H9 (cell line): ENCODE measurements around the gene KSR1. TPM values are rescaled to one million over a fixed set of nuclear protein-coding genes. Genes with fewer than 3 reads are reported as not detected.

ENCODE experiments used
- DNase-seq: peaks from one replicate; pipeline ENCODE4 v3.0.0-alpha.2; 2017
- H2AFZ ChIP-seq: one replicate; pipeline ENCODE4 v1.6.1; 2013; ENCODE audit warnings: mild to moderate bottlenecking, low read length, control low read depth, moderate library complexity
- H2AK5ac ChIP-seq: 2 replicates; pipeline ENCODE4 v1.6.1; 2013; ENCODE audit warnings: low read length, control low read depth, mixed read lengths; ENCODE audit not compliant: insufficient read length
- H2BK120ac ChIP-seq: one replicate; pipeline ENCODE4 v1.6.1; 2013; ENCODE audit warnings: low read depth, mild to moderate bottlenecking, low read length, control low read depth, inconsistent platforms; ENCODE audit not compliant: poor library complexity, severe bottlenecking
- H2BK12ac ChIP-seq: 2 replicates; pipeline ENCODE4 v1.6.1; 2013; ENCODE audit warnings: low read length, control low read depth, mixed read lengths, low read depth; ENCODE audit not compliant: insufficient read length
- H2BK15ac ChIP-seq: 2 replicates; pipeline ENCODE4 v1.6.1; 2013; ENCODE audit warnings: low read depth, low read length, control low read depth
- H2BK20ac ChIP-seq: one replicate; pipeline ENCODE4 v1.6.1; 2013; ENCODE audit warnings: low read depth, mild to moderate bottlenecking, low read length, control low read depth, inconsistent platforms; ENCODE audit not compliant: poor library complexity, severe bottlenecking
- H2BK5ac ChIP-seq: 2 replicates; pipeline ENCODE4 v1.6.1; 2013; ENCODE audit warnings: low read length, control low read depth, mixed read lengths; ENCODE audit not compliant: insufficient read length
- H3K14ac ChIP-seq: 2 replicates; pipeline ENCODE4 v1.6.1; 2013; ENCODE audit warnings: low read length, control low read depth; ENCODE audit not compliant: insufficient read depth
- H3K18ac ChIP-seq: 2 replicates; pipeline ENCODE4 v1.6.1; 2013; ENCODE audit warnings: low read depth, mild to moderate bottlenecking, mixed read lengths, low read length, control low read depth; ENCODE audit not compliant: insufficient read length
- H3K23ac ChIP-seq: 2 replicates; pipeline ENCODE4 v1.6.1; 2013; ENCODE audit warnings: low read length, control low read depth, mixed read lengths, low read depth; ENCODE audit not compliant: insufficient read length
- H3K23me2 ChIP-seq: 2 replicates; pipeline ENCODE4 v1.6.1; 2013; ENCODE audit warnings: low read depth, mild to moderate bottlenecking, mixed read lengths, low read length, control low read depth; ENCODE audit not compliant: insufficient read length, poor library complexity, severe bottlenecking
- H3K27ac ChIP-seq: 2 replicates; pipeline ENCODE4 v1.5.1; 2013; ENCODE audit warnings: low read length, control low read depth, mixed read lengths, low read depth; ENCODE audit not compliant: insufficient read length
- H3K27me3 ChIP-seq: 2 replicates; pipeline ENCODE4 v1.6.1; 2013; ENCODE audit warnings: low read length, control low read depth, inconsistent platforms; ENCODE audit not compliant: insufficient read depth
- H3K4ac ChIP-seq: 2 replicates; pipeline ENCODE4 v1.6.1; 2013; ENCODE audit warnings: low read depth, mild to moderate bottlenecking, control low read depth, inconsistent platforms, low read length, moderate library complexity
- H3K4me1 ChIP-seq: 2 replicates; pipeline ENCODE4 v1.6.1; 2013; ENCODE audit warnings: low read length, control low read depth, inconsistent platforms; ENCODE audit not compliant: insufficient read depth
- H3K4me2 ChIP-seq: 2 replicates; pipeline ENCODE4 v1.6.1; 2013; ENCODE audit warnings: low read length, control low read depth, mixed read lengths; ENCODE audit not compliant: insufficient read length, insufficient read depth
- H3K56ac ChIP-seq: 2 replicates; pipeline ENCODE4 v1.6.1; 2013; ENCODE audit warnings: low read depth, mild to moderate bottlenecking, mixed read lengths, low read length, control low read depth; ENCODE audit not compliant: insufficient read length
- H3K79me1 ChIP-seq: 2 replicates; pipeline ENCODE4 v1.6.1; 2013; ENCODE audit warnings: low read depth, mild to moderate bottlenecking, moderate library complexity, low read length, control low read depth, inconsistent platforms; ENCODE audit not compliant: insufficient read depth, poor library complexity, severe bottlenecking
- H3K79me2 ChIP-seq: 2 replicates; pipeline ENCODE4 v1.6.1; 2013; ENCODE audit warnings: low read length, control low read depth, inconsistent platforms; ENCODE audit not compliant: insufficient read depth
- H3K9ac ChIP-seq: 2 replicates; pipeline ENCODE4 v1.6.1; 2013; ENCODE audit warnings: low read length, control low read depth, mixed read lengths; ENCODE audit not compliant: insufficient read length; ENCODE audit errors: extremely low read depth
- H3K9me3 ChIP-seq: one replicate; pipeline ENCODE4 v1.6.1; 2013; ENCODE audit warnings: low read depth, low read length, inconsistent platforms; ENCODE audit not compliant: control insufficient read depth
- H3T11ph ChIP-seq: one replicate; pipeline ENCODE4 v1.6.1; 2013; ENCODE audit warnings: mild to moderate bottlenecking, low read length, control low read depth, inconsistent platforms
- H4K20me1 ChIP-seq: one replicate; pipeline ENCODE4 v1.6.1; 2013; ENCODE audit not compliant: control insufficient read depth, insufficient read length, insufficient read depth
- H4K5ac ChIP-seq: 2 replicates; pipeline ENCODE4 v1.6.1; 2013; ENCODE audit warnings: low read depth, mild to moderate bottlenecking, mixed read lengths, low read length, control low read depth; ENCODE audit not compliant: insufficient read length
- H4K8ac ChIP-seq: replicated peaks from 2 replicates; pipeline ENCODE4 v1.6.1; 2013; ENCODE audit warnings: low read length, control low read depth, mixed read lengths, low read depth; ENCODE audit not compliant: insufficient read length
- H4K91ac ChIP-seq: 2 replicates; pipeline ENCODE4 v1.6.1; 2013; ENCODE audit warnings: low read depth, mild to moderate bottlenecking, moderate library complexity, mixed read lengths, low read length, control low read depth; ENCODE audit not compliant: insufficient read length
- H3K27ac Mint-ChIP-seq, 3 experiments: 2 replicates in 2 of 3; 3 replicates in 1 of 3; pipeline ENCODE4 v1.8.0; 2020 to 2021; ENCODE audit warnings: mixed read lengths in 3 of 3, mild to moderate bottlenecking in 1 of 3, moderate library complexity in 1 of 3
- H3K27me3 Mint-ChIP-seq: 2 replicates; pipeline ENCODE4 v1.8.0; 2021; ENCODE audit warnings: low read depth, mild to moderate bottlenecking, moderate library complexity, mixed read lengths
- H3K36me3 Mint-ChIP-seq, 3 experiments: 2 replicates in 2 of 3; 3 replicates in 1 of 3; pipeline ENCODE4 v1.8.0; 2020 to 2021; ENCODE audit warnings: low read depth in 3 of 3, mixed read lengths in 3 of 3; ENCODE audit not compliant: insufficient read depth in 1 of 3
- H3K4me1 Mint-ChIP-seq, 2 experiments: 2 replicates each; pipeline ENCODE4 v1.8.0; 2020; ENCODE audit warnings: mixed read lengths in 2 of 2
- H3K4me3 Mint-ChIP-seq, 2 experiments: 2 replicates in 1 of 2; 3 replicates in 1 of 2; pipeline ENCODE4 v1.8.0; 2020 to 2021; ENCODE audit warnings: mild to moderate bottlenecking in 2 of 2, mixed read lengths in 2 of 2, moderate library complexity in 1 of 2
- H3K9me3 Mint-ChIP-seq, 2 experiments: 2 replicates in 1 of 2; 3 replicates in 1 of 2; pipeline ENCODE4 v1.8.0; 2020; ENCODE audit warnings: mild to moderate bottlenecking in 2 of 2, mixed read lengths in 2 of 2, moderate library complexity in 1 of 2
- CTCF ChIP-seq: fragments of 200-600 bp; sonication (generic); conservative IDR thresholded peaks from 3 replicates; pipeline ENCODE4 v1.8.0; 2021; ENCODE audit warnings: antibody characterized with exemption, mild to moderate bottlenecking
- WGBS: extraction: QIAGEN DNeasy Blood & Tissue Kit; methylation state at CpG from one replicate; pipeline ENCODE4 v1.1.7; 2013; ENCODE audit warnings: missing lambda C conversion rate, low lambda C conversion rate, mixed read lengths; ENCODE audit not compliant: insufficient read length; ENCODE audit errors: extremely low coverage; 5-methylcytosine and 5-hydroxymethylcytosine counted together
- total RNA-seq: library from RNA; stranded (reverse); gene quantifications from 2 replicates; pipeline ENCODE4 v1.2.1, GENCODE V29; 2021

KSR1 gene
- total RNA-seq, 1 experiment from 2014 or later = 44.9 TPM

- no peak overlapping the region for H3K18ac ChIP-seq
- H3K23me2 ChIP-seq = no peaks in the 10 kb centered on the region
- no peak overlapping the region for H2AK5ac ChIP-seq
- H4K5ac ChIP-seq = no peak overlapping the region
- H3K9me3 Mint-ChIP-seq = no peaks in the 10 kb centered on the region
- peaks cover 6 to 8% of the 10 kb centered on the region in 2 experiments for H3K4me1 Mint-ChIP-seq
- no peak overlapping the region for H3K4ac ChIP-seq
- H3K14ac ChIP-seq = no peak overlapping the region
- no peak overlapping the region for H3K23ac ChIP-seq
- H3K36me3 Mint-ChIP-seq = peaks cover 6 to 39% (median 32%) of the 10 kb centered on the region in 3 experiments; a peak in 6 of 7 replicates
- no peak overlapping the region for H2BK20ac ChIP-seq
- H4K20me1 ChIP-seq = no peaks in the 10 kb centered on the region
- H2BK15ac ChIP-seq = no peak overlapping the region
- H2BK12ac ChIP-seq = no peak overlapping the region
- H3K79me2 ChIP-seq = no peaks in the 10 kb centered on the region
- peak; percentile 84 for DNase-seq
- WGBS = no CpG with 5 or more reads among the region's 11 CpGs
- TF ChIP-seq CTCF = peak; percentile 95
- no peak overlapping the region for H3K4me2 ChIP-seq
- H2BK5ac ChIP-seq = no peak overlapping the region
- H3K4me1 ChIP-seq = no peaks in the 10 kb centered on the region
- H3T11ph ChIP-seq = no peak overlapping the region
- H2BK120ac ChIP-seq = no peak overlapping the region
- no peak overlapping the region for H4K8ac ChIP-seq
- H3K27ac Mint-ChIP-seq = peak overlapping the region in 1 of 3 experiments; percentile 82; a peak in 2 of 7 replicates
- no peak overlapping the region; a peak in 1 of 5 replicates for H3K4me3 Mint-ChIP-seq
- no peak overlapping the region for H2AFZ ChIP-seq
- H3K9ac ChIP-seq = no peak overlapping the region
- no peaks in the 10 kb centered on the region for H3K9me3 ChIP-seq
- H3K56ac ChIP-seq = no peak overlapping the region
- H3K27me3 ChIP-seq = no peaks in the 10 kb centered on the region
- no peak overlapping the region for H3K27ac ChIP-seq
- no peaks in the 10 kb centered on the region for H3K79me1 ChIP-seq
- no peaks in the 10 kb centered on the region for H3K27me3 Mint-ChIP-seq
- no peak overlapping the region for H4K91ac ChIP-seq
Measured at GRCh38 chr17:27601069-27601974, 145.1 kb downstream of the KSR1 start.
